ENCODE data around the gene CHST6.

DNA sequence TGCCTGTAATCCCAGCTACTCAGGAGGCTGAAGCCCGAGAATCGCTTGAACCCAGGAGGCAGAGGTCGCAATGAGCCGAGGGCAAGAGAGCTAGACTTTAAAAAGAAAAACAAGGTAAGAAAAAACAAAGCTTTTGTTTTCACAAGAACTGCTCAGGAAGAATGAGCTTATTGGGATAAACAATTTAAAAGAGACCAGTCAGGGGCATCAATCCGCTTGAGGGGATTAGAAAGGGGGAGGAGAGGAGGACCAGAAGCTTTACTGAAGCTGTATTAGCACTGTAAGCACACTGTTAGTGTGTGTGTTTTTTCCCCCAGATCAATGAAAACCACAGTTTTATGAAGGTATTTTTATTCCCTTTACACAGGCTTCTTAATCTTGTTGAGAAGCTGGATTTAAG, 39.6 kb downstream of the CHST6 start:
- TF ChIP-seq, protein P1, sequence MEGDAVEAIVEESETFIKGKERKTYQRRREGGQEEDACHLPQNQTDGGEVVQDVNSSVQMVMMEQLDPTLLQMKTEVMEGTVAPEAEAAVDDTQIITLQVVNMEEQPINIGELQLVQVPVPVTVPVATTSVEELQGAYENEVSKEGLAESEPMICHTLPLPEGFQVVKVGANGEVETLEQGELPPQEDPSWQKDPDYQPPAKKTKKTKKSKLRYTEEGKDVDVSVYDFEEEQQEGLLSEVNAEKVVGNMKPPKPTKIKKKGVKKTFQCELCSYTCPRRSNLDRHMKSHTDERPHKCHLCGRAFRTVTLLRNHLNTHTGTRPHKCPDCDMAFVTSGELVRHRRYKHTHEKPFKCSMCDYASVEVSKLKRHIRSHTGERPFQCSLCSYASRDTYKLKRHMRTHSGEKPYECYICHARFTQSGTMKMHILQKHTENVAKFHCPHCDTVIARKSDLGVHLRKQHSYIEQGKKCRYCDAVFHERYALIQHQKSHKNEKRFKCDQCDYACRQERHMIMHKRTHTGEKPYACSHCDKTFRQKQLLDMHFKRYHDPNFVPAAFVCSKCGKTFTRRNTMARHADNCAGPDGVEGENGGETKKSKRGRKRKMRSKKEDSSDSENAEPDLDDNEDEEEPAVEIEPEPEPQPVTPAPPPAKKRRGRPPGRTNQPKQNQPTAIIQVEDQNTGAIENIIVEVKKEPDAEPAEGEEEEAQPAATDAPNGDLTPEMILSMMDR (IDR thresholded peaks at IDR 0.05; ENCODE audit: insufficient read depth, low read length), result no peak
- no peak for TF ChIP-seq SPI1 (IDR thresholded peaks at IDR 0.05; ENCODE audit: borderline replicate concordance, low read depth)

Data from HL-60 (cell line).